Heart left ventricle (tissue), 16 donors: ENCODE measurements around the gene MX2. TPM values are rescaled to one million over a fixed set of nuclear protein-coding genes. Genes with fewer than 3 reads are reported as not detected.

Experiments used
- ATAC-seq, 4 donors: fragments of 200-7000 bp; cut with Tn5 transposase; one replicate each; pipeline ENCODE4 v1.9.1; 2020 to 2022; ENCODE audit warnings: moderate library complexity in 4 of 4, mild to moderate bottlenecking in 3 of 4, moderate number of reproducible peaks in 1 of 4
- DNase-seq, 5 donors: peaks; one replicate each; pipeline ENCODE4 v3.0.0-alpha.2; 2020
- H3K27ac ChIP-seq, 12 donors: fragments of 200-600 bp; sonication (generic) in 4 of 12; one replicate each; pipeline versions ENCODE4 v1.5.0 to v1.8.0; 2016 to 2022; ENCODE audit warnings: mild to moderate bottlenecking in 2 of 12
- H3K27me3 ChIP-seq, 9 donors: fragments of 200-600 bp; sonication (generic) in 2 of 9; one replicate each; pipeline versions ENCODE4 v1.5.1 to v1.8.0; 2016 to 2022; ENCODE audit warnings: mild to moderate bottlenecking in 3 of 9
- H3K36me3 ChIP-seq, 9 donors: fragments of 200-600 bp; sonication (generic) in 2 of 9; one replicate each; pipeline versions ENCODE4 v1.5.0 to v1.8.0; 2018 to 2022; ENCODE audit warnings: mild to moderate bottlenecking in 2 of 9
- H3K4me1 ChIP-seq, 12 donors: fragments of 200-600 bp; sonication (generic) in 4 of 12; one replicate each; pipeline versions ENCODE4 v1.5.0 to v1.8.0; 2016 to 2022; ENCODE audit warnings: mild to moderate bottlenecking in 3 of 12
- H3K4me3 ChIP-seq, 12 donors: fragments of 200-600 bp; sonication (generic) in 4 of 12; one replicate each; pipeline versions ENCODE4 v1.5.0 to v1.8.0; 2017 to 2022; ENCODE audit warnings: mild to moderate bottlenecking in 9 of 12, moderate library complexity in 4 of 12
- H3K9me3 ChIP-seq, 12 donors: fragments of 200-600 bp; sonication (generic) in 4 of 12; one replicate each; pipeline versions ENCODE4 v1.5.0 to v1.8.0; 2016 to 2022; ENCODE audit warnings: mild to moderate bottlenecking in 1 of 12
- CTCF ChIP-seq, 12 donors: fragments of 200-600 bp; sonication (generic) in 4 of 12; IDR thresholded peaks; one replicate each; pipeline versions ENCODE4 v1.5.0 to v1.8.0; 2018 to 2022; ENCODE audit warnings: antibody characterized with exemption in 12 of 12, mild to moderate bottlenecking in 5 of 12
- POLR2A ChIP-seq, 2 donors: fragments of 450-650 bp; IDR thresholded peaks; one replicate each; pipeline ENCODE4 v1.6.1; 2017; ENCODE audit warnings: antibody characterized with exemption in 2 of 2, mild to moderate bottlenecking in 2 of 2, moderate library complexity in 2 of 2
- WGBS, 4 donors: extraction: QIAGEN DNeasy Blood & Tissue Kit in 2 of 4; methylation state at CpG; one replicate each; pipeline versions ENCODE4 v1.1.5 to v1.1.7; 2013 to 2018; 5-methylcytosine and 5-hydroxymethylcytosine counted together
- intact Hi-C, 10 donors: fragments of 100-400 bp; cut with DNase I; formaldehyde crosslinking; loops; one replicate each; pipeline versions ENCODE4 v1.11.1 to v1.14.2; 2022
- polyA plus RNA-seq, 2 donors: library from polyadenylated mRNA; stranded (reverse); fragments of 200-250 nt; gene quantifications; one replicate each; pipeline ENCODE4 v1.2.3, GENCODE V29; 2013
- total RNA-seq, 9 donors: library from RNA; depleted of rRNA in 2 of 9; stranded (reverse); fragments of >200 nt in 2 of 9; fragmentation: NEBNext Ultra II Directional in 3 of 9; extraction: Animal tissue kit (Norgen Biotek cat#: 25700) in 3 of 9; gene quantifications; one replicate each; pipeline versions ENCODE4 v1.1.0 to v1.2.4, GENCODE V29; 2016 to 2023
- donor health status: ischemic (EF 13 %, LVEDD 7.1; RV severe dilation, severe dysfunction).
- donor health status: healthy with polysubstance abuse.
- donor health status: DM: no; HTN: yes; CAD: no.
- donor health status: DM: no; HTN: no; CAD: no.
- donor health status: ischemic (EF 25% LVEDD 6.9; RV normal size, moderate dysfunction).
- donor health status: ischemic (EF 25% LVEDD 5.7; RV mildly dilated, moderate dysfunction).
- donor health status: healthy.
- donor health status: DM: yes; HTN: yes; CAD: no.
- donor health status: ischemic (EF 35%, LVEDD 5.7; RV mildly dilated, moderate dysfunction).
- donor health status: nonischemic (EF 11% LVEDD 7.7; RV severe dilation, severe dysfunction).
- donor health status: DM: yes; HTN: yes; CAD: no.
- donor health status: PGD.
- donor health status: ischemic (EF 29% LVEDD 5.4; RV normal size, mild dysfunction).
- donor health status: nonischemic (EF 23%, LVEDD 6.1; RV moderate dilation, normal function).

Gene MX2
- total and polyA plus RNA-seq, 11 donors = 3.2 to 23.3 (median 5.7) TPM

- DNase-seq (peak in 2 of 5 donors; percentile 48 to 54), ATAC-seq (peak in 3 of 4 donors; percentile 51 to 88 (median 65))
- intact Hi-C loops = no loop called here
- Histone ChIP-seq H3K36me3 (peaks cover 0 to 97% (median 54%) of the 10 kb centered on the region in 9 donors), H3K27me3 (no peaks in the 10 kb centered on the region), H3K4me1 (peaks cover 0 to 25% (median 0%) of the 10 kb centered on the region in 12 donors), H3K9me3 (no peaks in the 10 kb centered on the region), H3K4me3 (no peak overlapping the region), H3K27ac (peak overlapping the region in 1 of 12 donors; percentile 79)
- TF ChIP-seq POLR2A (IDR thresholded peaks at IDR 0.05) (no peak), CTCF (IDR thresholded peaks at IDR 0.05) (no peak)
- 70 to 80% (median 76%) methylated on average over 7 of the region's 7 CpGs for WGBS, 4 donors
Observed at GRCh38 chr21:41396558-41397075, 34.8 kb downstream of the MX2 start.

- H3K9me3 ChIP-seq = no peaks in the 10 kb centered on the region
- H3K27me3 ChIP-seq = no peaks in the 10 kb centered on the region
- ATAC-seq = peak in 1 of 4 donors; percentile 19
- H3K27ac ChIP-seq = peak overlapping the region in 1 of 12 donors; percentile 79
- intact Hi-C loops = no loop called here
- H3K36me3 ChIP-seq = peaks cover 0 to 97% (median 59%) of the 10 kb centered on the region in 9 donors
- no peak for TF ChIP-seq POLR2A (IDR thresholded peaks at IDR 0.05)
- no peak for TF ChIP-seq CTCF (IDR thresholded peaks at IDR 0.05)
- no peak overlapping the region for H3K4me3 ChIP-seq
- H3K4me1 ChIP-seq = peaks cover 0 to 25% (median 0%) of the 10 kb centered on the region in 12 donors
- DNase-seq = peak in 1 of 5 donors; percentile 8
- 86 to 91% (median 87%) methylated on average over 7 of the region's 7 CpGs for WGBS, 4 donors
Observed at GRCh38 chr21:41397471-41397891, 35.7 kb downstream of the MX2 start.

- 92 to 98% (median 94%) methylated on average over 4 of the region's 4 CpGs for WGBS, 4 donors
- H3K9me3 ChIP-seq = no peaks in the 10 kb centered on the region
Observed at GRCh38 chr21:41398251-41398650, 36.4 kb downstream of the MX2 start.

GRCh38 chr21:41398831-41399230 lies 37.0 kb downstream of the MX2 start:
- peaks cover 0 to 98% (median 72%) of the 10 kb centered on the region in 9 donors for H3K36me3 ChIP-seq
- no peak overlapping the region for H3K27ac ChIP-seq
- 95 to 96% (median 95%) methylated on average over 16 of the region's 16 CpGs for whole genome bisulfite sequencing, 4 donors
- H3K4me1 ChIP-seq = peaks cover 0 to 25% (median 0%) of the 10 kb centered on the region in 12 donors
- TF ChIP-seq POLR2A (IDR thresholded peaks at IDR 0.05) = no peak
- no peak for TF ChIP-seq CTCF (IDR thresholded peaks at IDR 0.05)
- H3K4me3 ChIP-seq = no peak overlapping the region
- intact Hi-C loops = no loop called here
- DNase-seq (no peak), ATAC-seq (no peak)
- H3K27me3 ChIP-seq = no peaks in the 10 kb centered on the region
- H3K9me3 ChIP-seq = no peaks in the 10 kb centered on the region

More at GRCh38 chr21:41398251-41398650, 36.4 kb downstream of the MX2 start:
- intact Hi-C loops = no loop called here
- TF ChIP-seq POLR2A (IDR thresholded peaks at IDR 0.05) (no peak), CTCF (IDR thresholded peaks at IDR 0.05) (no peak)
- ATAC-seq = no peak
- Histone ChIP-seq H3K4me1 (peaks cover 0 to 25% (median 0%) of the 10 kb centered on the region in 12 donors), H3K36me3 (peaks cover 0 to 98% (median 66%) of the 10 kb centered on the region in 9 donors), H3K4me3 (no peak overlapping the region), H3K27ac (peak overlapping the region in 1 of 12 donors; percentile 79), H3K27me3 (no peaks in the 10 kb centered on the region)
- no peak for DNase-seq
